PC-9 (cell line): ENCODE data around the gene TAF4B. TPM values are rescaled to one million over a fixed set of nuclear protein-coding genes. Genes with fewer than 3 reads are reported as not detected.

Source experiments
- BruUV-seq: library from RNA; stranded (reverse); fragments of 400-500 nt; replicated peaks from 2 replicates; lab custom pipeline; 2021; lab: Mats Ljungman, UMichigan
- CTCF ChIA-PET: fragments of 300-600 bp; sonication (Branson Sonifier 250); formaldehyde crosslinking; loops from one replicate; lab custom pipeline; 2022; ENCODE audit warnings: antibody characterized with exemption; lab: Charles Lee
- POLR2A ChIA-PET: fragments of 300-600 bp; sonication (Branson Sonifier 250); formaldehyde crosslinking; loops from one replicate; lab custom pipeline; 2022; ENCODE audit warnings: antibody characterized with exemption; ENCODE audit not compliant: unreplicated experiment; lab: Charles Lee
- DNase-seq, 2 experiments: peaks; one replicate each; pipeline versions ENCODE4 v3.0.0 to v3.0.0-alpha.2; 2015 to 2022; ENCODE audit warnings: mixed read lengths in 1 of 2
- H2AFZ ChIP-seq: fragments of 200-600 bp; sonication (generic); 2 replicates; pipeline ENCODE4 v1.8.1; 2017; ENCODE audit warnings: antibody characterized with exemption
- H3F3A ChIP-seq: fragments of 200-600 bp; sonication (generic); 2 replicates; pipeline ENCODE4 v1.8.1; 2017; ENCODE audit warnings: antibody characterized with exemption, mild to moderate bottlenecking, low read depth; ENCODE audit not compliant: insufficient read depth
- H3K27ac ChIP-seq: fragments of 200-600 bp; sonication (generic); 2 replicates; pipeline ENCODE4 v1.6.1; 2016; ENCODE audit warnings: mixed run types
- H3K27me3 ChIP-seq: fragments of 200-600 bp; sonication (generic); 2 replicates; pipeline ENCODE4 v1.6.1; 2016; ENCODE audit warnings: low read depth, mixed run types; ENCODE audit not compliant: insufficient read depth
- H3K36me3 ChIP-seq: fragments of 200-600 bp; sonication (generic); 2 replicates; pipeline ENCODE4 v1.6.1; 2016; ENCODE audit warnings: low read depth, mixed run types
- H3K4me1 ChIP-seq: fragments of 200-600 bp; sonication (generic); replicated peaks from 2 replicates; pipeline ENCODE4 v1.6.1; 2016; ENCODE audit warnings: mixed run types; ENCODE audit not compliant: insufficient read depth
- H3K4me2 ChIP-seq: fragments of 200-600 bp; sonication (generic); 2 replicates; pipeline ENCODE4 v1.6.1; 2017; ENCODE audit warnings: mixed run types
- H3K4me3 ChIP-seq: fragments of 200-600 bp; sonication (generic); 2 replicates; pipeline ENCODE4 v1.6.1; 2016; ENCODE audit warnings: mixed run types
- H3K79me2 ChIP-seq: fragments of 200-600 bp; sonication (generic); 2 replicates; pipeline ENCODE4 v1.6.1; 2017; ENCODE audit warnings: low read depth, mixed run types
- H3K9me2 ChIP-seq: fragments of 200-600 bp; sonication (generic); 2 replicates; pipeline ENCODE4 v1.8.1; 2017; ENCODE audit warnings: mild to moderate bottlenecking; ENCODE audit not compliant: insufficient read depth
- H3K9me3 ChIP-seq: fragments of 200-600 bp; sonication (generic); 2 replicates; pipeline ENCODE4 v1.8.1; 2016; ENCODE audit warnings: low read depth; ENCODE audit not compliant: insufficient read depth
- H4K20me1 ChIP-seq: fragments of 200-600 bp; sonication (generic); 2 replicates; pipeline ENCODE4 v1.8.1; 2017; ENCODE audit not compliant: insufficient read depth
- EZH2 ChIP-seq: fragments of 200-600 bp; sonication (generic); IDR thresholded peaks from 2 replicates; pipeline ENCODE4 v1.8.0; 2017; ENCODE audit warnings: antibody characterized with exemption, low read depth
- intact Hi-C: fragments of 100-400 bp; cut with micrococcal nuclease; formaldehyde crosslinking; loops from one replicate; pipeline ENCODE4 v1.10.0; 2022; ENCODE audit not compliant: unreplicated experiment
- total RNA-seq: library from RNA; stranded (reverse); gene quantifications from 2 replicates; pipeline ENCODE4 v1.2.3, GENCODE V29; 2021
- TF ChIP-seq, protein P1 (sequence below): fragments of 200-600 bp; sonication (generic); conservative IDR thresholded peaks from 2 replicates; pipeline ENCODE4 v1.6.1; 2017; ENCODE audit warnings: mixed run types, antibody characterized with exemption, mild to moderate bottlenecking, moderate library complexity

Gene TAF4B
- total RNA-seq, 1 experiment from 2014 or later = 2.8 TPM

- peak; percentile 32 to 51 for DNase-seq
- TF ChIP-seq, protein P1, sequence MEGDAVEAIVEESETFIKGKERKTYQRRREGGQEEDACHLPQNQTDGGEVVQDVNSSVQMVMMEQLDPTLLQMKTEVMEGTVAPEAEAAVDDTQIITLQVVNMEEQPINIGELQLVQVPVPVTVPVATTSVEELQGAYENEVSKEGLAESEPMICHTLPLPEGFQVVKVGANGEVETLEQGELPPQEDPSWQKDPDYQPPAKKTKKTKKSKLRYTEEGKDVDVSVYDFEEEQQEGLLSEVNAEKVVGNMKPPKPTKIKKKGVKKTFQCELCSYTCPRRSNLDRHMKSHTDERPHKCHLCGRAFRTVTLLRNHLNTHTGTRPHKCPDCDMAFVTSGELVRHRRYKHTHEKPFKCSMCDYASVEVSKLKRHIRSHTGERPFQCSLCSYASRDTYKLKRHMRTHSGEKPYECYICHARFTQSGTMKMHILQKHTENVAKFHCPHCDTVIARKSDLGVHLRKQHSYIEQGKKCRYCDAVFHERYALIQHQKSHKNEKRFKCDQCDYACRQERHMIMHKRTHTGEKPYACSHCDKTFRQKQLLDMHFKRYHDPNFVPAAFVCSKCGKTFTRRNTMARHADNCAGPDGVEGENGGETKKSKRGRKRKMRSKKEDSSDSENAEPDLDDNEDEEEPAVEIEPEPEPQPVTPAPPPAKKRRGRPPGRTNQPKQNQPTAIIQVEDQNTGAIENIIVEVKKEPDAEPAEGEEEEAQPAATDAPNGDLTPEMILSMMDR = peak; percentile 61
- no peak for TF ChIP-seq EZH2
- Histone ChIP-seq H3K9me3 (no peaks in the 10 kb centered on the region), H3K27ac (no peak overlapping the region), H3K4me3 (no peak overlapping the region), H3K36me3 (no peaks in the 10 kb centered on the region), H3K4me1 (peaks cover 20% of the 10 kb centered on the region), H4K20me1 (no peaks in the 10 kb centered on the region), H3K4me2 (0 out of 2 replicates have a peak overlapping the region, but pooled peaks have one; percentile 4), H3K27me3 (no peaks in the 10 kb centered on the region), H3K79me2 (no peaks in the 10 kb centered on the region), H2AFZ (no peak overlapping the region), H3K9me2 (no peaks in the 10 kb centered on the region), H3F3A (0 out of 2 replicates have a peak, but pooled peaks cover 7% of the 10 kb centered on the region)
- CTCF ChIA-PET = interaction anchor here (0.6 kb wide), 1 partner anchor 144 kb away, joined by 8 read pairs; no protein-coding TSS in a partner anchor
- intact Hi-C loops = loop anchor here (1.0 to 10.0 kb wide), 3 partner anchors 72 to 600 kb away; no protein-coding TSS in a partner anchor
- no TSS peak for BruUV-seq
- POLR2A ChIA-PET = no interaction called here
Observed at GRCh38 chr18:26405190-26405801, 179.1 kb downstream of the TAF4B start.

- Histone ChIP-seq H3K4me3 (no peak overlapping the region), H3F3A (0 out of 2 replicates have a peak, but pooled peaks cover 7% of the 10 kb centered on the region), H4K20me1 (no peaks in the 10 kb centered on the region), H2AFZ (no peak overlapping the region), H3K27ac (no peak overlapping the region), H3K9me2 (no peaks in the 10 kb centered on the region), H3K79me2 (no peaks in the 10 kb centered on the region), H3K9me3 (no peaks in the 10 kb centered on the region), H3K27me3 (no peaks in the 10 kb centered on the region), H3K4me2 (no peak overlapping the region), H3K4me1 (peaks cover 20% of the 10 kb centered on the region), H3K36me3 (no peaks in the 10 kb centered on the region)
- intact Hi-C loops = loop anchor here (2.0 to 10.0 kb wide), 3 partner anchors 71 to 598 kb away; partner anchors contain the start of gene KCTD1
- BruUV-seq = no TSS peak
- TF ChIP-seq, protein P1 = no peak
- no peak for TF ChIP-seq EZH2
- DNase-seq = no peak
- ChIA-PET POLR2A (no interaction called here), CTCF (no interaction called here)
Observed at GRCh38 chr18:26406324-26406723, 180.1 kb downstream of the TAF4B start.

GRCh38 chr18:26406854-26407517, 180.7 kb downstream of the TAF4B start:
- Histone ChIP-seq H3K9me3 (no peaks in the 10 kb centered on the region), H3K27ac (peak overlapping the region; percentile 72; the same call in 1 of the 2 replicates), H3F3A (0 out of 2 replicates have a peak, but pooled peaks cover 7% of the 10 kb centered on the region), H3K9me2 (no peaks in the 10 kb centered on the region), H3K4me1 (peaks cover 20% of the 10 kb centered on the region), H3K79me2 (no peaks in the 10 kb centered on the region), H4K20me1 (no peaks in the 10 kb centered on the region), H3K36me3 (no peaks in the 10 kb centered on the region), H3K27me3 (no peaks in the 10 kb centered on the region), H2AFZ (no peak overlapping the region), H3K4me3 (no peak overlapping the region), H3K4me2 (peak overlapping the region; percentile 53; the same call in 1 of the 2 replicates)
- intact Hi-C loops = loop anchor here (2.0 to 10.0 kb wide), 3 partner anchors 70 to 598 kb away; partner anchors contain the start of gene KCTD1
- ChIA-PET CTCF (no interaction called here), POLR2A (interaction anchor here (0.5 kb wide), 1 partner anchor 249 kb away, joined by 9 read pairs; no protein-coding TSS in a partner anchor)
- no TSS peak for BruUV-seq
- DNase-seq = no peak
- TF ChIP-seq, protein P1 = no peak
- no peak for TF ChIP-seq EZH2
